HG03521 (cell line): ENCODE data around the gene PLXNA2.

ENCODE experiments used
- ATAC-seq: cut with Tn5 transposase; IDR thresholded peaks from one replicate; pipeline ENCODE4 v1.9.1; 2021; ENCODE audit warnings: mild to moderate bottlenecking, moderate library complexity; ENCODE audit not compliant: unreplicated experiment

The PLXNA2 gene

GRCh38 chr1:208101661-208102431 is 142.3 kb downstream of the PLXNA2 start:
- ATAC-seq, result no peak

- ATAC-seq, result no peak
Measured at GRCh38 chr1:208100906-208101305, 143.3 kb downstream of the PLXNA2 start.

DNA sequence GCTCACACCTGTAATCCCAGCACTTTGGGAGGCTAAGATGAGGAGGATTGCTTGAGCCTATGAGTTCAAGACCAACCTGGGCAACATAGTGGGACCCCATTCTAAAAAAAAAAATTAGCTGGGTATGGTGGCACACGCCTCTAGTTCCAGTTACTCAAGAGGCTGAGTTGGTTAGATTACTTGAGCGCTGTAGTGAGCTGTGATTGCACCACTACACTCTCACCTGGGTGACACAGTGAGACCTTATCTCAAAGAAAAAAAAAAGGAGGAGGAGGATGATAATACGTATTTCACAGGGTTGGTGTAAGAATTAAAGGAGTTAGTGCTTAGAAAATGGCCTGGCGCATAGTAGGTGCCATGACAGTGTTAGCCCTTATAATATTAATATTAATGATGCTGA is 144.1 kb downstream of the PLXNA2 start:
- ATAC-seq, result no peak

GRCh38 chr1:208098773-208099172 is 145.4 kb downstream of the PLXNA2 start:
- ATAC-seq, result no peak

GRCh38 chr1:208093754-208094719 is 150.1 kb downstream of the PLXNA2 start:
- peak; percentile 62 for ATAC-seq

DNA sequence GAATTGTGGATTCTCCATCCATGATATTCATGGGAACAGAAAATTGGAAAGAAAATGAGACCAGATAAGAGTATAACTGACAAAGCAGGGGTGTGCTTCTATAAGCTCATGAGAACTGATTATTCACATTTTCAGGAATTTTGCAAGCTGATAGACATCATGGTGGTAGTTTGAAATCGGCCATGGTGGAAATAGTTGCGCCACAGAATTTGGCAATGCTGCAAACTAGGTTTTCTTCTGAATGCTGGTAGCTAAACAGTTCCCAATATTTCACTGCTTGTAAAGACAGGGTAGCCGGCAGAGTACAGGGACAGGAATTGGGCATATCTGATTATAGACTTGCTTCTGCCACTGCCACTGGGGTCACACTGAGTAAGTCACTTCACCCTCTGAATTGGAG is 151.1 kb downstream of the PLXNA2 start:
- no peak for ATAC-seq

GRCh38 chr1:208090388-208091301 is 153.5 kb downstream of the PLXNA2 start:
- no peak for ATAC-seq

- ATAC-seq, result no peak
Measured at GRCh38 chr1:208089761-208090370, 154.3 kb downstream of the PLXNA2 start.

- ATAC-seq, result no peak
Measured at GRCh38 chr1:208089149-208089548, 155.0 kb downstream of the PLXNA2 start.

- ATAC-seq, result no peak
Measured at GRCh38 chr1:208088319-208088718, 155.9 kb downstream of the PLXNA2 start.

GRCh38 chr1:208085655-208086515 is 158.3 kb downstream of the PLXNA2 start:
- ATAC-seq, result no peak

- ATAC-seq, result no peak
Measured at GRCh38 chr1:208084764-208085163, 159.4 kb downstream of the PLXNA2 start.

GRCh38 chr1:208084220-208084619 is 160.0 kb downstream of the PLXNA2 start:
- ATAC-seq, result no peak

GRCh38 chr1:208083715-208084085 is 160.5 kb downstream of the PLXNA2 start:
- ATAC-seq, result no peak

DNA sequence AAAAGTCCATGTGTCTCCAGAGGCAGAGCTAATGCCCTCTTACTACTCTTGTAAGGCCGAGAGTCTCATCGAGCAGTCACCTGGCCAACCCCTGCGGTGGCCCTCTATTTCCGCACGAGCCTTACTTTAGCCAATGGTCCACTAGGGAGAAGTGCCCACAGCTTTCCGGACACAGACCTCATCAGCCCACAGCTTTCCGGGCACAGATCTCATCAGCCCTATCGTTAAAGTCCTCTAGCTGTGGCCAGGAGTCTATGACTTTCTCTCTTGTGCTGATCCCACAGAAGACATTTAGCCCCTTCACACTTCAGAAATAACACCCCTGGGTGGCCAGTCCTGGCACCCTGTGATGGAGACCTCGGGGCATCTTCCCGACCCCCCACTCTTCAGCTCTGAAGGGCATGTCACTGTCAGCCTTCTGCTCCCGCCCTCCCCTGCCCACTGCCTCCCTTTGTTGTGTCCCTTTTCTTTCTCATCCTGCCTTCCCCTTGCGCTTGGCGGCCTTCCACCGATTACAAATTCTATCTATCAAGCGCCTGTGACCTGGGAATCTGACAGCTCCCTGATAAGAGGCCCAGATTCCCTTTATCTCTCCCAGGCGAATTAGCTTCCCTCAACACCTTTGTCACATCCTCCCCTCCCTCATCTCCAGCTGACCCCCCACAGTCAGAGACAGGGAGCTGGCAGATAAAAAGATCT is 161.0 kb downstream of the PLXNA2 start:
- no peak for ATAC-seq

- ATAC-seq, result no peak
Measured at GRCh38 chr1:208081972-208082371, 162.2 kb downstream of the PLXNA2 start.

GRCh38 chr1:208080396-208081286 is 163.5 kb downstream of the PLXNA2 start:
- no peak for ATAC-seq

- ATAC-seq, result no peak
Measured at GRCh38 chr1:208079161-208079560, 165.0 kb downstream of the PLXNA2 start.
